HG03045 (cell line): ENCODE measurements around the gene DENND5B.
"Not testable (repeated sequence)": the region's sequence is repeated elsewhere in the genome, so short reads cannot be mapped to it uniquely, and the experiment has no call there.

ENCODE experiments used
- ATAC-seq: cut with Tn5 transposase; IDR thresholded peaks from one replicate; pipeline ENCODE4 v1.9.1; 2021; ENCODE audit warnings: mild to moderate bottlenecking, moderate library complexity; ENCODE audit not compliant: unreplicated experiment

Gene DENND5B

GRCh38 chr12:31594681-31595080 is 3.7 kb upstream of the DENND5B start:
- no peak for ATAC-seq

GRCh38 chr12:31591380-31591901 is 505 bp upstream of the DENND5B start:
- peak; percentile 7 for ATAC-seq

GRCh38 chr12:31589904-31590641 is 863 bp downstream of the DENND5B start:
- peak; percentile 45 for ATAC-seq

- no peak for ATAC-seq
Measured at GRCh38 chr12:31589598-31589903, 1.4 kb downstream of the DENND5B start.

GRCh38 chr12:31588976-31589375 is 2.0 kb downstream of the DENND5B start:
- no peak for ATAC-seq

GRCh38 chr12:31586728-31587127 is 4.2 kb downstream of the DENND5B start:
- no peak for ATAC-seq

- ATAC-seq: no peak
Measured at GRCh38 chr12:31585895-31586294, 5.0 kb downstream of the DENND5B start.

- no peak for ATAC-seq
Measured at GRCh38 chr12:31585271-31585670, 5.7 kb downstream of the DENND5B start.

GRCh38 chr12:31584782-31585181 is 6.2 kb downstream of the DENND5B start:
- no peak for ATAC-seq

- no peak for ATAC-seq
Measured at GRCh38 chr12:31583878-31584277, 7.1 kb downstream of the DENND5B start.

- no peak for ATAC-seq
Measured at GRCh38 chr12:31582155-31582554, 8.8 kb downstream of the DENND5B start.

GRCh38 chr12:31578632-31579031 is 12.3 kb downstream of the DENND5B start:
- ATAC-seq: no peak

GRCh38 chr12:31574803-31575575 is 15.9 kb downstream of the DENND5B start:
- no peak for ATAC-seq

GRCh38 chr12:31574367-31574766 is 16.6 kb downstream of the DENND5B start:
- not testable (repeated sequence) for ATAC-seq

GRCh38 chr12:31572900-31573600 is 17.9 kb downstream of the DENND5B start:
- ATAC-seq: no peak

GRCh38 chr12:31570880-31571279 is 20.1 kb downstream of the DENND5B start:
- ATAC-seq: no peak

- ATAC-seq: not testable (repeated sequence)
Measured at GRCh38 chr12:31569517-31569916, 21.4 kb downstream of the DENND5B start.

GRCh38 chr12:31568498-31568897 is 22.4 kb downstream of the DENND5B start:
- ATAC-seq: no peak

GRCh38 chr12:31567029-31567428 is 23.9 kb downstream of the DENND5B start:
- ATAC-seq: no peak

GRCh38 chr12:31566547-31566946 is 24.4 kb downstream of the DENND5B start:
- ATAC-seq: no peak

- no peak for ATAC-seq
Measured at GRCh38 chr12:31562594-31563328, 28.2 kb downstream of the DENND5B start.
